ENCODE results near the gene MYO7B. TPM values are rescaled to one million over a fixed set of nuclear protein-coding genes. Genes with fewer than 3 reads are reported as not detected.
A peak's percentile ranks its signal among the peaks of the same experiment; 100 is the strongest.
"Not testable (repeated sequence)": the region's sequence is repeated elsewhere in the genome, so short reads cannot be mapped to it uniquely, and the experiment has no call there.

Gene MYO7B
- total RNA-seq, 4 donors from 2014 or later: 0.56 TPM; not detected in 3

DNA sequence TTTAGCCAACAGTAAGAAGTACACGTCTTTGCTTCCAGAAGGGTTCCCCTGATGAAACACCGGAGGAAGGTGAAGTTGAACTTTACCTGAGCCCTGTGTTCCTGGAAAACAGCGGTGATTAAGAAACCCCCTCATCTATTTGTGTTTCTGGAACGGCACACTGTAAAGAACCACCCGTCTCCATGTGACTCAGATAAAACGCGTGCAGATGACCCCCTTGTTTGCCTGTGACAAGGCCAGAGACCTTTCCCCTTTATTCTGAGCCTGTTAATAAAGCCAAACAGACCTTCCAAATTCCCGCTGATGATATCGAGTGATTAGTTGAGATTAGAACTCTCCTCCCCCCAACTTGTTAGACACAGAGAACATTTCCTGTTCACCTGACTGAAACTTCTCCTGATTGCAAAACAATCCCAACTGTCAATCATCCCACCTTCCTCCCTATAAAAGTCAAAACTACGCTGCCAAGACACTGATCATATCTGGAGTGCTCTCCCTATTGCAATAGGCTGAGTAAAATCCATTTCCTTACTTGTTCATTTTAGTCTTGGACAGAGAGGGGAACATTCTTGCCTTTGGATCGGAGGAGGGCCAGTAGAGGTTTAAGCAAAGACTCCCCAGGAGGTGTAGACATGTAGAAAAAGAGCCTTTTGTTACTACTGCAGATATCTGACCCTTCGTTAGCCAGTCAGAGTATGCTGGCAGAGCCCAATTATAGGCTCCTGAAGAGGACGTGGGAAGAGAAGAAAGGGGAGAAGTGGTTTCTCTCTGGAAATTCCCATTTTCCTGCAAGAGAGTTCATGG is 8.3 kb upstream of the MYO7B start:
- peak overlapping the region; percentile 83 to 95 (median 92) for H3K27ac ChIP-seq
- intact Hi-C loops (cut with DNase I): no loop called here
- no peaks in the 10 kb centered on the region for H3K27me3 ChIP-seq
- TF ChIP-seq POLR2A (IDR thresholded peaks at IDR 0.05): no peak
- TF ChIP-seq, protein P1, sequence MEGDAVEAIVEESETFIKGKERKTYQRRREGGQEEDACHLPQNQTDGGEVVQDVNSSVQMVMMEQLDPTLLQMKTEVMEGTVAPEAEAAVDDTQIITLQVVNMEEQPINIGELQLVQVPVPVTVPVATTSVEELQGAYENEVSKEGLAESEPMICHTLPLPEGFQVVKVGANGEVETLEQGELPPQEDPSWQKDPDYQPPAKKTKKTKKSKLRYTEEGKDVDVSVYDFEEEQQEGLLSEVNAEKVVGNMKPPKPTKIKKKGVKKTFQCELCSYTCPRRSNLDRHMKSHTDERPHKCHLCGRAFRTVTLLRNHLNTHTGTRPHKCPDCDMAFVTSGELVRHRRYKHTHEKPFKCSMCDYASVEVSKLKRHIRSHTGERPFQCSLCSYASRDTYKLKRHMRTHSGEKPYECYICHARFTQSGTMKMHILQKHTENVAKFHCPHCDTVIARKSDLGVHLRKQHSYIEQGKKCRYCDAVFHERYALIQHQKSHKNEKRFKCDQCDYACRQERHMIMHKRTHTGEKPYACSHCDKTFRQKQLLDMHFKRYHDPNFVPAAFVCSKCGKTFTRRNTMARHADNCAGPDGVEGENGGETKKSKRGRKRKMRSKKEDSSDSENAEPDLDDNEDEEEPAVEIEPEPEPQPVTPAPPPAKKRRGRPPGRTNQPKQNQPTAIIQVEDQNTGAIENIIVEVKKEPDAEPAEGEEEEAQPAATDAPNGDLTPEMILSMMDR (IDR thresholded peaks at IDR 0.05): no peak
- H3K4me3 ChIP-seq (replicated peaks in 1 of 3): peak overlapping the region in 2 of 3 donors; percentile 84 to 94
- no peaks in the 10 kb centered on the region for H3K9me3 ChIP-seq
- peaks cover 0 to 12% of the 10 kb centered on the region in 2 donors for H3K36me3 ChIP-seq
- DNase-seq: no peak
- H3K4me1 ChIP-seq: peaks cover 14 to 20% of the 10 kb centered on the region in 2 donors
- 27 to 28% methylated on average over 13 of the region's 13 CpGs for WGBS, 2 donors

DNA sequence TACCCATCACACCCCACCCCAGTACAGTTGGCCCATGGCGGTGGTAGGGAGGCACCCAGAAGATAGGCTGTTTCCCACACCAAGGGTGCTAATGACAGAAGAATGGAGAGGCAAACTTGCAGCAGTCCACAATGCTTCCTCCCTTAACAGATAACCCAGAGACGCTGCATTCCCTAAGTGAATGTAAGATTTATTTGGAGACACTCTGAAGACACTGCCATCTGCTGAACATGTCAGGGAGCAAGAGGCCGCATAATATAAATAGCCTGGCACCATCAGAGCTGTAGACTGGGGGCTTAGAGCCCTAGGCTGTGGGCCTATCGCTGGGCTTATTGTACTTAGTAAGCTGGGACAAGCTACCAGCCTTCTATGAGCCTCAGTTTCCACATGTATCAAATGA is 7.0 kb upstream of the MYO7B start:
- DNase-seq: no peak
- Histone ChIP-seq H3K27ac (no peak overlapping the region), H3K9me3 (no peaks in the 10 kb centered on the region), H3K36me3 (no peaks in the 10 kb centered on the region), H3K27me3 (no peaks in the 10 kb centered on the region), H3K4me1 (peaks cover 14 to 20% of the 10 kb centered on the region in 2 donors), H3K4me3 (replicated peaks in 1 of 3) (no peak overlapping the region)
- WGBS, 2 donors: 68 to 80% methylated on average over 4 of the region's 4 CpGs
- TF ChIP-seq, protein P1 (IDR thresholded peaks at IDR 0.05): no peak
- no peak for TF ChIP-seq POLR2A (IDR thresholded peaks at IDR 0.05)
- intact Hi-C loops (cut with DNase I): no loop called here

DNA sequence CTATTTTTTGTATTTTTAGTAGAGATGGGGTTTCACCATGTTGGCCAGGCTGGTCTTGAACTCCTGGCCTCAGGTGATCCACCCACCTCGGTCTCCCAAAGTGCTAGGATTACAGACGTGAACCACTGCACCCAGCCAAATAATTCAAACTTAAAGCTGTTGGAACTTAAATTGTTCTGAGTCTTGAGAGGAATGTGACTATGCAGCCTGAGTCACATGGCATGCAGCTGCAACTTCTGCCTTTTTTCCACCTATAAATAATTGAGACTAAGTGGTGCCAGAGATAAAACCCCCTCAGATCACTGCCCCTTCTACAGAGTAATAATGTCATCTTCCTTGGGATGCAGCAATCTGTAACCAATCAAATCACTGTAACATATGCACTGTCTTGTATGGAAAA is 6.1 kb upstream of the MYO7B start:
- DNase-seq; H3K4me3 ChIP-seq (replicated peaks in 1 of 3); H3K27ac ChIP-seq; H3K9me3 ChIP-seq; H3K36me3 ChIP-seq; intact Hi-C loops (cut with DNase I); H3K27me3 ChIP-seq: not testable (repeated sequence)
- H3K4me1 ChIP-seq: peaks cover 10 to 15% of the 10 kb centered on the region in 2 donors
- WGBS, 2 donors: 90 to 96% methylated on average over 2 of the region's 2 CpGs

DNA sequence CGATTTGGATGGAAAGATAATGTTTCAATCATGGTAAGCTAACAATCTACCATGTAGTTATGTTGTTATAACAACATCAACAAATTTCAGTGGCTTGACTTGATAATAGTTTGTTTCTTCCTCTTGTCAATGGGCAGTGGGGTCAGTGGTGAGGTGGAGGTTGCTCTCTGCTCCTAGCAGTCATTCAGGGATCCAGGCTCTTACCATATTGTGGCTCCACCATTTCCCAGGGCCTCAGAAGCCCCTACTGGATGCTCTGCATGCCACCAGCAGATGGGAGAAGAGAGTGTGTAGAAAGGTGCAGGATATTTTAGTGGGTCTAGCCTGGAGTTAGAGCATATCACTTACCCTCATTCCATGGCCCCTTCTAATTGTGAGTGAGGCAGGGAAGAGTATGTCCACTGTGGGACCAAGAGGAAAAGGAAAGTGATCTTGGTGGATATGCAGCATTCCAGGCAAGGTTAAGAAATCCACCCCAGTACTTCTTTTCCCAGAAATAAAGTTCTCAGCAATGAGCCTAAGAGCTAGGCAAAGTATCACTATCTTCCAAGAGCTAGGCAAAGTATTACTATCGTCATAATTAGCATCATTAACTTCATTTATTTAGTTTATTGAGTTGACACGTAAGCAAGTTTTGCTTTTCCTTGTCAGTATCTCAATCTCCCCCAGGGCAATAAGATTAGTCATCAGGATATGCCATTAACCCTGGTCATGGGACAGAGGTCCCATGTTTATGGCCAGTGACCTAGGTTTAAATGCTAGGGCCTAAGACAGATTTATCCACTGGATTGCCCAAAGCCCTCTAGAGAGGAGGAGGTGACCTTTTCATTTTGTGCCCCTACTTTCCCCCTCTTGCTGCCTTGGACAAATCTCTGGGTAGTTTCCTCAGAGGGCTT is 5.0 kb upstream of the MYO7B start:
- no peak for DNase-seq
- no peak overlapping the region for H3K27ac ChIP-seq
- H3K4me3 ChIP-seq (replicated peaks in 1 of 3): no peak overlapping the region
- no peaks in the 10 kb centered on the region for H3K9me3 ChIP-seq
- H3K4me1 ChIP-seq: peaks cover 0 to 5% of the 10 kb centered on the region in 2 donors
- no peaks in the 10 kb centered on the region for H3K36me3 ChIP-seq
- H3K27me3 ChIP-seq: no peaks in the 10 kb centered on the region
- intact Hi-C loops (cut with DNase I): no loop called here
- no peak for TF ChIP-seq POLR2A (IDR thresholded peaks at IDR 0.05)
- TF ChIP-seq, protein P1 (IDR thresholded peaks at IDR 0.05): no peak
- WGBS, 2 donors: 87 to 91% methylated on average over 3 of the region's 3 CpGs

DNA sequence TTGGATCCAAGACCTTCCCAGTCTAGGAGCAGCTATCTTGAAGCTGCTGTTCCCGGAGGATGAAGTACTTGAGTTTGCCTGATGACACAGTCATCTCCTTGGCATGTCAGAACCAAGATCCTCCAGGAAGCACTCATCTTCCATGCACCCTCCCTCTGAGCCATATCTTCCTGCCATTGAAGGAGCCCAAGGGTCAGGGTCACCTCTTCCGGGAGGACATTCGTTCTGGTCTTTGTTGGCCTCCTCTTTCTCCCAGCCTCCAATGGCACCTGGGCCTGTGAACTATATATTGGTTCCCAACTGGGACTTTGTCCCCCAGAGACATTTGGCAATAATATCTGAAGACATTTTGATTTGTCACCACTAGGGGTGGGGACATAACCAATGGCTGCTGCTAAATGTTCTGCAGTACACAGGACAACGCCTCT is 4.2 kb upstream of the MYO7B start:
- no peak for DNase-seq
- H3K36me3 ChIP-seq: no peaks in the 10 kb centered on the region
- TF ChIP-seq, protein P1 (IDR thresholded peaks at IDR 0.05): no peak
- TF ChIP-seq POLR2A (IDR thresholded peaks at IDR 0.05): no peak

More for the DNA sequence above, 4.2 kb upstream of the MYO7B start:
- Histone ChIP-seq H3K9me3 (no peaks in the 10 kb centered on the region), H3K4me3 (replicated peaks in 1 of 3) (no peak overlapping the region), H3K27ac (no peak overlapping the region), H3K4me1 (peaks cover 0 to 5% of the 10 kb centered on the region in 2 donors), H3K27me3 (no peaks in the 10 kb centered on the region)
- intact Hi-C loops (cut with DNase I): no loop called here
- WGBS, 2 donors: 73 to 86% methylated on average over 3 to 4 of the region's 4 CpGs

All from thyroid gland (tissue), 4 donors.